Measurements from ENCODE around the gene DNAI1. TPM values are rescaled to one million over a fixed set of nuclear protein-coding genes. Genes with fewer than 3 reads are reported as not detected.

Gene DNAI1
- total RNA-seq, 1 experiment from 2014 or later = 1.1 TPM

- Histone ChIP-seq H3K4me1 (ENCODE audit: control insufficient read depth in 1 of 2, insufficient read depth in 2 of 2, low read length in 2 of 2) (peaks cover 7 to 10% of the 10 kb centered on the region in 2 experiments; a peak in 2 of 4 replicates), H2AFZ (ENCODE audit: low read depth, low read length, poor library complexity, severe bottlenecking) (no peak overlapping the region), H3K9me2 (ENCODE audit: insufficient read depth) (no peaks in the 10 kb centered on the region), H3K27ac (ENCODE audit: low read depth, low read length) (no peak overlapping the region), H3K9ac (ENCODE audit: low read length) (no peak overlapping the region), H3K4me2 (ENCODE audit: low read length) (no peak overlapping the region), H3K27me3 (ENCODE audit: insufficient read depth, low read length) (no peaks in the 10 kb centered on the region), H3K36me3 (ENCODE audit: control insufficient read depth in 1 of 2, insufficient read depth in 2 of 2, low read length in 2 of 2) (no peaks in the 10 kb centered on the region), H3K79me2 (ENCODE audit: insufficient read depth, low read length) (no peaks in the 10 kb centered on the region), H3K4me3 (replicated peaks in 1 of 2; ENCODE audit: low read depth in 1 of 2, low read length in 2 of 2) (no peak overlapping the region), H3K9me3 (ENCODE audit: control insufficient read depth in 1 of 2, insufficient read depth in 1 of 2, low read depth in 1 of 2, low read length in 2 of 2) (no peaks in the 10 kb centered on the region), H4K20me1 (ENCODE audit: insufficient read depth) (no peaks in the 10 kb centered on the region)
- peak; percentile 29 for DNase-seq (ENCODE audit: low read depth, low spot score)
- ChIA-PET CTCF (interaction anchor here (1.5 to 4.3 kb wide), 2 partner anchors 95 to 97 kb away, joined by 3 to 17 read pairs; no protein-coding TSS in a partner anchor), RAD21 (ENCODE audit: low non-redundant PET in 1 of 2, low total read pairs in 2 of 2, uncharacterized antibody in 2 of 2, unreplicated experiment in 2 of 2) (interaction anchor here in 1 of 2 experiments (0.9 kb wide), 1 partner anchor 97 kb away, joined by 3 read pairs; no protein-coding TSS in a partner anchor), POLR2A (no interaction called here)
- intact Hi-C loops (cut with micrococcal nuclease) = loop anchor here (1.0 to 5.0 kb wide), 5 partner anchors 43 to 168 kb away; partner anchors contain the start of genes DNAI1 and FAM219A
- TF ChIP-seq POLR2A (IDR thresholded peaks at IDR 0.05; ENCODE audit: borderline replicate concordance, extremely low read depth, insufficient read depth, insufficient read length) = no peak
- TF ChIP-seq, protein P1, sequence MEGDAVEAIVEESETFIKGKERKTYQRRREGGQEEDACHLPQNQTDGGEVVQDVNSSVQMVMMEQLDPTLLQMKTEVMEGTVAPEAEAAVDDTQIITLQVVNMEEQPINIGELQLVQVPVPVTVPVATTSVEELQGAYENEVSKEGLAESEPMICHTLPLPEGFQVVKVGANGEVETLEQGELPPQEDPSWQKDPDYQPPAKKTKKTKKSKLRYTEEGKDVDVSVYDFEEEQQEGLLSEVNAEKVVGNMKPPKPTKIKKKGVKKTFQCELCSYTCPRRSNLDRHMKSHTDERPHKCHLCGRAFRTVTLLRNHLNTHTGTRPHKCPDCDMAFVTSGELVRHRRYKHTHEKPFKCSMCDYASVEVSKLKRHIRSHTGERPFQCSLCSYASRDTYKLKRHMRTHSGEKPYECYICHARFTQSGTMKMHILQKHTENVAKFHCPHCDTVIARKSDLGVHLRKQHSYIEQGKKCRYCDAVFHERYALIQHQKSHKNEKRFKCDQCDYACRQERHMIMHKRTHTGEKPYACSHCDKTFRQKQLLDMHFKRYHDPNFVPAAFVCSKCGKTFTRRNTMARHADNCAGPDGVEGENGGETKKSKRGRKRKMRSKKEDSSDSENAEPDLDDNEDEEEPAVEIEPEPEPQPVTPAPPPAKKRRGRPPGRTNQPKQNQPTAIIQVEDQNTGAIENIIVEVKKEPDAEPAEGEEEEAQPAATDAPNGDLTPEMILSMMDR (IDR thresholded peaks at IDR 0.05 in 2 of 3, conservative IDR thresholded peaks at IDR 0.05 in 1 of 3; ENCODE audit: borderline replicate concordance in 1 of 3, insufficient read depth in 1 of 3, low read depth in 2 of 3, low read length in 2 of 3) = peak; percentile 87 to 99 (median 99)
- TF ChIP-seq RAD21 (IDR thresholded peaks at IDR 0.05; ENCODE audit: low read depth) = peak; percentile 88
- peak; percentile 86 for ATAC-seq
- BruUV-seq (replicated peaks) = no TSS peak
Observed at GRCh38 chr9:34500623-34501267, 42.1 kb downstream of the DNAI1 start.

DNA sequence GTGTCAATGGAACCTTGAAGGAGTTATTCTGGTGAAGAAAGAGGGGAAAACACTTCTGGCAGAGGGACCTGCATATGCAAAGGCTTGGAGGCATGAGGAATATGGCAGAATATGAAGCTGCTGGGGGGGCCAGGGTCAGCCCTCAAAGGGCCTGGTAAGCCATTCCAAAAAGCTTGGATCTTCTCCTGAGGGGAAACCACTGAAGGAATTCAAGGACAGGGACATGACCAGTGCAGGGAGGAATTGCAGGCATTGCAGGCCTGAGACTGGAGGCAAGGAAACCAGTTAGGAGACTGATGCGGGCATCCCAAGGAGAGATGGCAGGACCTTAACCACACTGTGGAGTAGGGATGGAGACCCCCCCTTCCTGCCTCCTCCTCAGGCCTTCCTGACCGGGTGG is 42.8 kb downstream of the DNAI1 start:
- no peak for DNase-seq (ENCODE audit: low read depth, low spot score)
- H4K20me1 ChIP-seq (ENCODE audit: insufficient read depth) = no peaks in the 10 kb centered on the region
- no peak overlapping the region for H2AFZ ChIP-seq (ENCODE audit: low read depth, low read length, poor library complexity, severe bottlenecking)
- ATAC-seq = no peak
- no peaks in the 10 kb centered on the region for H3K36me3 ChIP-seq (ENCODE audit: control insufficient read depth in 1 of 2, insufficient read depth in 2 of 2, low read length in 2 of 2)
- ChIA-PET RAD21 (ENCODE audit: low non-redundant PET in 1 of 2, low total read pairs in 2 of 2, uncharacterized antibody in 2 of 2, unreplicated experiment in 2 of 2) (no interaction called here), CTCF (interaction anchor here (1.5 to 4.3 kb wide), 2 partner anchors 95 to 97 kb away, joined by 3 to 17 read pairs; no protein-coding TSS in a partner anchor), POLR2A (no interaction called here)
- peaks cover 7% of the 10 kb centered on the region in 2 experiments; a peak in 2 of 4 replicates for H3K4me1 ChIP-seq (ENCODE audit: control insufficient read depth in 1 of 2, insufficient read depth in 2 of 2, low read length in 2 of 2)
- H3K27ac ChIP-seq (ENCODE audit: low read depth, low read length) = no peak overlapping the region
- no peaks in the 10 kb centered on the region for H3K9me3 ChIP-seq (ENCODE audit: control insufficient read depth in 1 of 2, insufficient read depth in 1 of 2, low read depth in 1 of 2, low read length in 2 of 2)
- no peaks in the 10 kb centered on the region for H3K79me2 ChIP-seq (ENCODE audit: insufficient read depth, low read length)
- no peaks in the 10 kb centered on the region for H3K27me3 ChIP-seq (ENCODE audit: insufficient read depth, low read length)
- intact Hi-C loops (cut with micrococcal nuclease) = loop anchor here (5.0 kb wide), 2 partner anchors 44 to 91 kb away; partner anchors contain the start of genes DNAI1 and FAM219A
- H3K4me3 ChIP-seq (replicated peaks in 1 of 2; ENCODE audit: low read depth in 1 of 2, low read length in 2 of 2) = no peak overlapping the region
- no peaks in the 10 kb centered on the region for H3K9me2 ChIP-seq (ENCODE audit: insufficient read depth)
- no peak overlapping the region for H3K4me2 ChIP-seq (ENCODE audit: low read length)
- no TSS peak for BruUV-seq (replicated peaks)
- H3K9ac ChIP-seq (ENCODE audit: low read length) = no peak overlapping the region
- TF ChIP-seq TCF7L2 (IDR thresholded peaks at IDR 0.05; ENCODE audit: borderline replicate concordance, extremely low read depth, insufficient read depth, insufficient read length) (no peak), RAD21 (IDR thresholded peaks at IDR 0.05; ENCODE audit: low read depth) (no peak), EZH2phosphoT487 (IDR thresholded peaks at IDR 0.05; ENCODE audit: borderline replicate concordance) (no peak), ZNF274 (IDR thresholded peaks at IDR 0.05; ENCODE audit: low read depth, low read length) (no peak), CEBPB (IDR thresholded peaks at IDR 0.05; ENCODE audit: low read depth) (no peak), POLR2A (IDR thresholded peaks at IDR 0.05; ENCODE audit: borderline replicate concordance, extremely low read depth, insufficient read depth, insufficient read length) (no peak)
- TF ChIP-seq, protein P2, sequence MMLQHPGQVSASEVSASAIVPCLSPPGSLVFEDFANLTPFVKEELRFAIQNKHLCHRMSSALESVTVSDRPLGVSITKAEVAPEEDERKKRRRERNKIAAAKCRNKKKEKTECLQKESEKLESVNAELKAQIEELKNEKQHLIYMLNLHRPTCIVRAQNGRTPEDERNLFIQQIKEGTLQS (IDR thresholded peaks at IDR 0.05) = no peak
- TF ChIP-seq, protein P3, sequence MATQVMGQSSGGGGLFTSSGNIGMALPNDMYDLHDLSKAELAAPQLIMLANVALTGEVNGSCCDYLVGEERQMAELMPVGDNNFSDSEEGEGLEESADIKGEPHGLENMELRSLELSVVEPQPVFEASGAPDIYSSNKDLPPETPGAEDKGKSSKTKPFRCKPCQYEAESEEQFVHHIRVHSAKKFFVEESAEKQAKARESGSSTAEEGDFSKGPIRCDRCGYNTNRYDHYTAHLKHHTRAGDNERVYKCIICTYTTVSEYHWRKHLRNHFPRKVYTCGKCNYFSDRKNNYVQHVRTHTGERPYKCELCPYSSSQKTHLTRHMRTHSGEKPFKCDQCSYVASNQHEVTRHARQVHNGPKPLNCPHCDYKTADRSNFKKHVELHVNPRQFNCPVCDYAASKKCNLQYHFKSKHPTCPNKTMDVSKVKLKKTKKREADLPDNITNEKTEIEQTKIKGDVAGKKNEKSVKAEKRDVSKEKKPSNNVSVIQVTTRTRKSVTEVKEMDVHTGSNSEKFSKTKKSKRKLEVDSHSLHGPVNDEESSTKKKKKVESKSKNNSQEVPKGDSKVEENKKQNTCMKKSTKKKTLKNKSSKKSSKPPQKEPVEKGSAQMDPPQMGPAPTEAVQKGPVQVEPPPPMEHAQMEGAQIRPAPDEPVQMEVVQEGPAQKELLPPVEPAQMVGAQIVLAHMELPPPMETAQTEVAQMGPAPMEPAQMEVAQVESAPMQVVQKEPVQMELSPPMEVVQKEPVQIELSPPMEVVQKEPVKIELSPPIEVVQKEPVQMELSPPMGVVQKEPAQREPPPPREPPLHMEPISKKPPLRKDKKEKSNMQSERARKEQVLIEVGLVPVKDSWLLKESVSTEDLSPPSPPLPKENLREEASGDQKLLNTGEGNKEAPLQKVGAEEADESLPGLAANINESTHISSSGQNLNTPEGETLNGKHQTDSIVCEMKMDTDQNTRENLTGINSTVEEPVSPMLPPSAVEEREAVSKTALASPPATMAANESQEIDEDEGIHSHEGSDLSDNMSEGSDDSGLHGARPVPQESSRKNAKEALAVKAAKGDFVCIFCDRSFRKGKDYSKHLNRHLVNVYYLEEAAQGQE (IDR thresholded peaks at IDR 0.05; ENCODE audit: low read depth) = no peak
